DMS153 treated with DMSO at 0.1 percent for 48 hours (cell line): ENCODE measurements around the gene LSM10.
A peak's percentile ranks its signal among the peaks of the same experiment; 100 is the strongest.

ENCODE experiments used
- DNase-seq: peaks from one replicate; lab custom pipeline; 2025; ENCODE audit not compliant: unreplicated experiment; lab: John Stamatoyannopoulos, UW

LSM10 gene

DNA sequence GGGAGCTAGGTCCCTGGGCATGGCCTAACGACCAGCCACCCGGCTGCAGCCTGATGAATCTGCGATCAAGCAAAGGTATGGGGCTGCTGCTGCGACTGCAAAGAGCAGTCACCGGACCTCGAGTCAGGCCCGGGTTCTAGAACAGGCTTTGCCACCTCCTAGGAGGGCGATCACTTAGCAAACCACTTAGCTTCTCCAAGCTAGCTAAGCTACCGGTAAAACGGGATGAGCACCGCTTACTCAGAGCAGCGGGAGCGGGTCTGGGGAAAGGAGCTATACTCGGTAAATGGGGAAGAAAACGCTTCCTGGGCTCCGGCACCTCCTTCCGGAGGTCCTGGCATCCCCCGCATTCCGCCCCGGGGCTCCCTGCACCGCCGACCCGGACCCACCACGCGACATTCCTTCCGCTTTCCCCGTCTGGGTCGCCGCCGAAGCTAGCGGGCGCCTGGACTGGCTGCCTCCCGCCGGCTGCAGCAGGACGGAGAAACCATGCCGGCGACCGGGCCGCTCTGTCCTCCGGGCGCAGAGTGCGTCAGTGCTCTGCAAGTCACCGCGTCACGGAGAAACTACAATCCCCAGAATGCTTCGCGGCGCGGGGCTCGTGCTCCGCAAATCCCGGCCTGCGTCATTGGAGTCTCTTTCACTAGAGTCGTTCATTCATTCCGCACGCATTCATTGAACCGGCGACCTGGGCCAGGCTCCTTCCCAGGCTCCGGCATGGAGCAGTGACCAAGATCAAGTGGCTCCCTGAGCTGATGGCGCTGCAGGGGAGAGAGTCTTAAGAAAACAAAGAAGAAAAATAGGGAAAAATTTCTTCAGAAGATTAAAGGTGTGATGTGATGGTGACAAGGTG is at the start of gene LSM10:
TSS of gene LSM10 (minus strand) at position 531 of the 853 bp plus-strand sequence. CDS start 3,779 bp downstream, outside the sequence.
- DNase-seq = peak; percentile 98

DNA sequence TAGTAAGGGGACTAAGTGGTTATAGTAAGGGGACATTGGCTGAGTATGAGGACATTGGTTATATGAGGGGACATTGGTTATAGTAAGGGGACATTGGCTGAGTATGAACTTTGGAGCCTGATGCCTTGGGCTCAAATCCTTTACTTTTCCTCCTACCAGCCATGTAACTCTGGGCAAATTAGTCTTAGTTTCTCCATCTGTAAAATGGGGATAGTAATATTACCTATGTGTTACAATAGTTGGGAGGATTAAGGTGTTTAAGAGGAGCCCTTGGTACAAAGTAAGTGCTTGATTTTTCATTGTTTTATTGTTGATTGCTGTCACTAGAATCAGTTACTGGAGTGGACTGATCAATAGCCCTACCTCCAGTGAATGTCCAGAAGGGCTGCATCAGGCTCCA is 49.7 kb upstream of the LSM10 start:
- no peak for DNase-seq

DNA sequence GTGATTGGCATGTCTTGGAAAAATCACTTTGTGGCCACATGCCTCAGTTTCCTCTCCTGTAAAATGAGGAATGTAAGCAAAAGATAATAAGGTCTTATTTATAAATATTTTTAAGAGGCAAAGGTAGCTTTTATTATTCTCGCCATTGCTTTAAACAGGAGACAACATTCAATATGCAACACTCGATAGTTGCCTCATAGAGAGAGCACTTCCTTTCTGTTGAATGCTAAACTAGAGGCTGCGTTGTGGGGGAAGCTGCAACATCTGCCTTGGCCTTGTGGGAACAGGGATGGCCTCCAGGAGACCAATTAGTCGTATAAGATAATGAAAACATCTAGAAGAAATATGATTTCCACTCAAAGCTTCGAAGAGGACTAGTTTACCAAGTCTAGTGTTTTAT is 49.0 kb upstream of the LSM10 start:
- no peak for DNase-seq

DNA sequence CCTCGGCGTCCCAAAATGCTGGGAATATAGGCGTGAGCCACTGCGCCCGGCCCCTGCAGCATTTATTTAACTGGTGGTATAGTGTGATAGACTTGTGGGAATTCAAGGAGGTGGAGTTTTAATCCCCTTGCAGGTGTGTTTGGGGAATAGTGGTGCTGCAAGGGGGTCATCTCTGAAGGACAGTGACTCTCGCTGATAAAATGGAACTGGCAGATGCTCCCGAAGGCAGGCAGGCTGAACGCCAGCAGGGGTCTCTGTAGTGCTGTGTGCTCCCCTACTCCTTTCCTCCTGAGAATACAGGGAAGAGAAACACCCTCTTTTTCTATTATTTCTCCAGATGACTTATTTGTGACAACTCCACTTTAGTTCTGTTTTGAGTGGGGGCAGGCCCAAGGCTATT is 48.6 kb upstream of the LSM10 start:
- no peak for DNase-seq

DNA sequence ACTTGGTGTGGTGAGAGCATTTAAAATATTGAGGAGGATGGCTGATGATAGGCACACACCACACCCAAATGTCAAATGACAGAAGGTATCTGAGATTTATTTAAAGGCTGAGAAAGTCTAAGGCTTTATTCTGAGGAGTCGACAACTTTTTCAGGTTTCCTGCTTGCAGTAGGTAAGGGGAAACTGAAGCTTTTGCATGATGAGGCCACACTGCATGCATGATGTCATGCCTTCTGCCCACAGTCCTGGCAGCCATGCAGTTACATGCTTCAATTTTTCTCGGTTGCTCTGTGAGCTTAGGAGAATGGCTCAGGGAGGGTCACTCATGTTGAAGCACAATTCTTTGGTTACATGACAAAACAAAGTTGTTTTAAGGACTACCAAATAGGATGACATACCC is 45.6 kb upstream of the LSM10 start:
- DNase-seq = no peak

DNA sequence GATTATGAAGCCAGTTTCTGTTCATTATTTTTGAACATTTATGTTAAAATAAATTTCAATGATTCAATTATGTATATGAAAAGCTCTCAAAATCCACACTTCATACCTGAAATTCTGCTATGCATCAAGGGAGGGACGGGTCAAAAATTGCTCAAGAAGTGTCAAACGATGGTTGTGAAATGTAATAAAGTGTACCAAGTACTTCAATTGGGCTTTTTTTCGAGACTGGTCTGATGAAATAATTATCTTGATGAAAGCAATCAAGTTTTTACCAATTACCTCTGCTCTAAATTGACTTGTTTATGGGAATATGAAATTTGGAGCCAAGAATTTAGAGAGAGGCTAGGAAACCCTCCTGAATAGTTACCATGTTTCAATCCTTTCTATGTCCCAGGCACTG is 44.6 kb upstream of the LSM10 start:
- DNase-seq = no peak

DNA sequence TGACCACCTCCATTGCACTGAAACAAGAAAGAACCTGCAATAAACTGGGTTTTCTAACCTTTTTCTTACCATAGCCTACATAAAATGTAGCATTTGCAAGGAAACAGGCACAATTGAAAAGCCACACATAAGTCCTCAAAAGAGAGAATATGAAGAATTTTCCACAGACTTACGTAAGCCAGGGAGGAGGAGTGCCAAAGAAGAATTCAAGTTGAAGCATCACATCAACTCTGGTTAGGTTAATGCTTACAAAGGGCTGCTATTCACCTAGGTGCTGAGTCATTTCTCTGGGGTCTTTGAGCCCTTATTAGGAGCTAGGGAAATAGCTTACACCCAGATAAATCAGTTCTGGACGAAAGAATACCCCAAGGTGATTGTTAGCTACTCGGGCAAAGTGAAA is 42.9 kb upstream of the LSM10 start:
- DNase-seq = no peak

DNA sequence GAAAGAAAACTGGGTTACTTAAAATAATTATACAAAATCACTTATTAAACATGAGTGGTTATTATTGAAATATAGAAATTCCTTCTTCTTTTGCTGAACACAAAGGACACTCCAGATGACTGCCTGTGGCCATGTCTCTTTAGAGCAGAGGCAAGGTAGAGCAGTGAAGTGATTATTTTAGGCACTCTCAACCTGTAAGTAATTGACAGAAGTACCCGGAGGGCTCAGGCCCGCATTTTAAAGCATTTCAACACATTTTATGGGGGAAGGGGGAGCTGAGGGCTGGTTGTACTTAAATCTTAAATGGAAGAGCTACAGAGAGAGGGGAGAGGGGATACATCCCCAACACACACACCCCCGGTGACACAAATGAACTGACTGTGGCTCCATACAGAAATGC is 42.3 kb upstream of the LSM10 start:
- DNase-seq = no peak

DNA sequence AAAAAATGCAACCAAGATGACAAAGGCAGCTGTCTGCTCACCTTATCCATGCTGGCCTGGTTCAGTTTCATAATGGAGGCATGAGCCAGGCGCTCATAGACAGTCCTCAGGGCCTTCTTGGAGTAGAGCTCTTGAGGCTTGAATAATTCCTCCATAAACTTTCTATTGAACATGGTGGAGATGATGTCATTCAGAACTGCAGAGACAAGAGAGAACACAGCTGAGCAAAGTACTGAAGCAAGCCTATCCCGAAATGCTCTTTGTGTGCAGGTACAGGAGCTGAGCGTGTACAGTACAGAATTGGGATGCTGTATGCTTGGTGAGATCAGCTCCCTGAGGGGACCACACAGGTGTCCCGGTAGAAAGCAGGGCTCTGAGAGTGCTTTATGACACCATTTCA is 41.0 kb upstream of the LSM10 start:
- no peak for DNase-seq

DNA sequence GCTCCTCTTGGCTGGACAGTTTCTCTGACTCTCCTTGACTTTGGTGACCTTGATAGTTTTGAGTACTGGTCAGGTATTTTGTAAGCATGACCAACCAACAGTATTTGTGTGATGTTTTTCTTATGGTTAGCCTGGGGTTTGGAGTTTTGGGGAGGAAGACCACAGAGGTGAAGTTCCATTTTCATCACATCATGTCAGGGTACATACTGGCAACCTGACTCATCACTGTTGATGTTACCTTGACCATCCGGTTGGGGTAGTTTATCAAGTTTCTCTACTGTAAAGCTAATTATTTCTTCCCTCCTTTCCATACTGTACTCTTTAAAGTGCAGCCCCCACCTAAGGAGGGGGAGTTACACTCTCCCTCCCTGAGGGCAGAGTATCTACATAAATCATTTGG is 39.1 kb upstream of the LSM10 start:
- no peak for DNase-seq

DNA sequence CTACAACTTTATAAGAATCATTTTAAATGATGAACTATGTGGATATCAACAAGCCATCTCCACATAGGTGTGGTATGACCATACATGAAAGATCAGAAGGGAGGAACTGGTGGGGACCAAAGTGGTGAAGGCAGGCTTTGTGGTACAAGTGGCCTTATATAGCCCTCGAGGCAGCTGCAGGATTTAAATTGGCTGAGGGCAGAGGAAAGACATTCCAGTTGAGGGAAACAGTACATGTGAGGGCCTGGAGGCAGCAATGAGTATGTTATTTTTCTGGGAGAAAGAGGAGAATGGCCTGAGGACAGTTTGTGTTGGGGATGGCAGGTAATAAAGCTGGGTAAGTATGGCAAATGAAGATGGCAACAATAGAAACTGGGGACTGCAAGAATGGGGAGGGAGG is 35.4 kb upstream of the LSM10 start:
- DNase-seq = no peak

DNA sequence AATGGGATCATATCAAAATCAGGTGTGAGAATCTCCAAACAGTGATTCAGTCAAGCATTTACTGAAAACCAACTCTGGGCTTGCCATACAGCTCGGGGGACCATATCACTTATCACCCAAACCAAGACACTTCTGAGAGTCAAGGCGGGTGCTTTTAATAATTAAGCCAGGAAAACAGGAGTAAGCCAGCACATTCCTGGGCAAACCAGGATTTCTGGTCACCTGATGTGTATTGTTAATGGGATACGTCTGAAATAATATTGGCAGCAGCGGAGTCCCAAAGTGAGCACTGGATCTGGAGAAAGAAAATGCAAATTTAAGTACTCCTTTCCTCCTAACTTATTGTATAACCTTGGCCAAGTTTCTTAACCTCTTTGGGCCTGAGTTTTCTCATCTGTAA is 34.9 kb upstream of the LSM10 start:
- no peak for DNase-seq

DNA sequence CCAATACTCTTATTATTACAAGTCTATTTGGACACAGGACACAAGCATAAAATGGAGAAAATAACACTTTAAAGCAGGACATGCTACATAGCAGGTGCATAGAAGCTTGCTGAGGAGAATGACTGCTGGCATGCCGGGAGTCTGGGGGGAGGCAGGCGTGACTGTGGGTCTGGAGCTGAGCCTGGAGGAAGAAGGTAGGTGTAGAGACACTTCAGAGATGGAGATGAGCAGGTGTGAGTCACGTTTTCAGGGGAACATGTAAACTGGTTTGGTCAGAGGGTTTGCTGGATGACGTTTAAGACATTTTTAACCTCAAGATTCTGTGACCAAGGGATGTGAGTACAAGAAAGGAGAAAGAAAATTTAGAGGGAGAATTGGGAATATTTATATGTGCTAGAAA is 28.1 kb upstream of the LSM10 start:
- DNase-seq = no peak

DNA sequence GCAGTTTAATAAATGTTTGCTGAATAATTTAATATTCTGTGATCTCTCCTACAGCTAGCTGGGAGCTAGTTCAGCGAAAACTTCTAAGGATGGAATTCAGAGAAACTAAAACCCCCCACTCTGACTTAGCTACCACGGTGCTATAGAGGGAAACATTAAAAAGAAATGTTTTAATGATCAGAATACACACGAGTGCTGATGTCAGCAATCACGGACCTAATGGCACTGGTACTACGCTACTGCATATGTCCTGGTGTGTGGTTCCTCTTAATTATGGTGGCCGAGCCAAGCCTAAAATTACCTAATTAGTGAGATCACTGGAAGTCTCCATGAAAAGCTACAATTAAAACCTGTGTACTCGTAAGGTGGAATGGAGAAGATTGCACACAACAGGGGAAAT is 23.9 kb upstream of the LSM10 start:
- DNase-seq = no peak

DNA sequence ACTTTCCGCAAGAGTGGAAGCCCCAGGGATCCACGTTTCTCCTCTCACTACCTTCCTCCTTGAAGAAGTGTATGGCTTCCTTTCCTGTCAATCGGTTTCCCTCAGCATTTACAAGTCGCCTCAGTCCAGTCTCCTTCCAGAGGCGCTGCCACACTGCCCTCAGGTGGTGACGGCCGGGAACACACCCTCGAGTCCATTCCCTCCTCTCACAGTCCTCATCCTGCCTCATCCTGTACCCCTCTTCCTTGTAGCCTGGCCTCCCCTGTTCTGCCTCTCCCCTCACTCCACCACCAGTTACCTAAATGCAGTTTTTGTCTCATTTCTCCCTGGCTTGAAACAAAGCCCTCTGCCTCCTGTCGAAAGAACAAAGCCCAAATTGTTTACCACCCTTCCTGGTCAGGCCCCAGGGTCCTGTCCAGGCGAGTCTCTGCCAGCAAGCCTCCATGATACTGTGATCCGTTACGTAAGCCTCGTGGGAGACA is 23.2 kb upstream of the LSM10 start:
- DNase-seq = peak; percentile 88

DNA sequence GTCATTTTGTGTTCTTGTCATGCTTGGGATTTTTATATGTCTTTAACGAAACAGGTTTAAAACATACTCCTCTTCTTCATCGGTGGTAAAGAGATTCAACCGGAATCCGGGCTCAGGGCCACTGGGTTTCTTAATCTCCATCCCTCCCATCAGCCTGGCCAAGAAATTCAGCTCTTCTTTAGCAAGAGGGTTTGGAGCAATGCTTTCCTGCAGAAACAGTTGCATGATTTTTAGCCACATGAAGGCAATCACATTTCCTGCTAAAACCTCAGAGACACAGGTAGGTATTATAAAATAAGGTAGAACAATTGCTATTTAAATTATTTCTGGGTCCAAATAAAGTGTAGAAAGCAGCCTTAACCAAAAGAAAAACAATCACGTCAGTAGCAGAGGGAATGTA is 22.7 kb upstream of the LSM10 start:
- DNase-seq = no peak

DNA sequence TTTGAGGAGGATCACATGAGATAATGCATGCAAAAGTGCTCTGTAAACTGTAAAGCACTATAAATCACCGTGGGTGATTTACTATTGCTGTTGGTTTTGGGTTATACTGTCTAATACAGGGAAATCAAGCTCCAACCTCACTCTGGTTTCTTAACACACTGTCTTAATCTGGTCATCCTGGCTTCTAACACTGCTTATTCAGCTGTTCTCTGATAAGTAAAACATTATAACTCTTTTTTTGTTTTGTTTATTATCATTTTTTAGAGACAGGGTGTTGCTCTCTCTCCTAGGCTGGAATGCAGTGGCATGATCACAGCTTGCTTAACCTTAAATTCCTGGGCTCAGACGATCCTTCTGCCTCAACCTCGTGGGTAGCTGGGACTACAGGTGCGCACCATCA is 21.9 kb upstream of the LSM10 start:
- DNase-seq = no peak

DNA sequence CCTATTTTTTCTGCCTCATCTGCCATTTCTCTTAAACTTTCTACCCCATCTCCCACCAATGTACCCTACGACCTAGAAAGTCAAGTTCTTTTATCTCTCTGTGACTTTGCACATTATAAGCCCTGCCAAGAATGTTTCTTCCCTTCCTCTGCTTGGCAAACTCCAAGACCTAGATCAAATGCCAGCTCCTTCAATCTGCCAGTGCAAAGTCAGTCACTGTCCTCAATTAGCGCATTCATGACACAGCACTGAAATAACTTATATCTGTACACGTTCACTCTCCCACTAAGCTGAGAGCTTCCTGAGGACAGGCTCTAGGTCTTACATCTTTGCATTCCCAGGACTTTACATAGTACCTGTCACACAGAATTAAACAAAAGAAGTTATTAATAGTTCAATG is 21.4 kb upstream of the LSM10 start:
- no peak for DNase-seq

DNA sequence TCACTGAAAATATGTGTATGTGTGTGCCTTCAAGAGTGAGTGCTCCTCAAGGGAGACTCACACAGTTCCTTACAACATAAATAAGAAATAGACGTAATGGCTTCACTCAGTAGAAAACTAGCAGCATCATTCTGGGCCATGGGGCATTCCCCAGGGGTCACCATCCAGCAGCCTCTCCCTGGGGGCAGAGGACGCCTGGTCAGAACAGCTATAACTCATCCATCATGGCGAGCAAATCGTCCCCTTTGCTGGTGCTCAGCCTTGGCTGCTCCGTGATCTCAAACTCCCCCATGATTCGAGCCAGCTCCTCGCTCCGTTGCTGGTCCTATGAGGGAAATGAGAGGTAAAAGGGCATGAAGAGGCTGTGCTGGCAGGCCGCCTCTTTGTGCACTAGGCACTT is 20.2 kb upstream of the LSM10 start:
- no peak for DNase-seq

DNA sequence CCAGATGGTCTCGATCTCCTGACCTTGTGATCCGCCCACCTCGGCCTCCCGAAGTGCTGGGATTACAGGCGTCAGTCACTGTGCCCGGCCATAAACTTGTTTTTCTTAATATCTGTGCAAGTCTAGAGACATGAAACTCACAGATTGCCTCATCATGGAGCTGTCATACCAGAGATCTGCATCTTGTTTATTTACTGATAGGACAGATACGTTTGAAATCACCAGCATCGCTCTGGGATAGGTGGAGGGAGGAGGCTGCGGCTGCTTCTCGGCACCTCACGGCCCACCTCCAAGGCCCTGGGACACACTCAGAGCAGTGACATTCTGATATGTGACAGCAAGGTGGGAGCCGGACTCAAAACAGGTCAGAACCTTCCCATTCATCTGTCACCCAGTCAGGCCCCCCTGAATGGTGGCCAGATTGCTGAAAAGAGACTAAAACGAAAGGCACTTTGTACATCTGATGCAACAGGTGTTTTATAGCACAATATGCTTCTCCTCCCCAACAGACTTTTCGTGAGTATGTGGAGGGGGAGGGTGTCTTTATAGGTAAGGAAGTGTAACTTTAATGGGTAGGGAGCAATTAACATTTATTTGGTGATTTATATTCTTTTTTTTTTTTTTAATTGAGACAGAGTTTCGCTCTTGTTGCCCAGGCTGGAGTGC is 18.1 kb upstream of the LSM10 start:
- no peak for DNase-seq

DNA sequence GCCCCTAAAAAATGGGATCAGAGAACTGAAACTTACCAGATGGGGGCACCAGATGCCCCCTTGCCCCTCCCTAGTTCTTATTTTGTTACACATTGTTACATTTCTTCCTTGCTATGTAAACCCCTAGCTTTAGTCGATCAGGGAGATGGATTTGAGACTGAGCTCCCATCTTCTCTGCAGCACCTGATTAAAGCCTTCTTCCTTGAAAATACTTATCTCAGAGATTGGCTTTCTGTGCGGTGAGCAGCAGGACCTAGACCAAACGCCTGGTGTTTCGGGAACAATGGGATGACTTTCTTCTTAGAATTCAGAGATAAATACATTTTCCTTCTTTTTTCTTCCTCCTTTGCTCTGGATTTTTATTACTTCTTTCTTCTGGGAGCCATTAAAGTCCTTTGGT is 16.7 kb upstream of the LSM10 start:
- no peak for DNase-seq
